DOHH2 (cell line): ENCODE data around the gene GYS1.

Experiments used
- H3F3A ChIP-seq: fragments of 200-600 bp; sonication (generic), shearing (Covaris generic); 2 replicates; pipeline ENCODE4 v1.6.0; 2016; ENCODE audit warnings: antibody characterized with exemption, mild to moderate bottlenecking; ENCODE audit not compliant: control insufficient read depth, insufficient read depth
- H3K27ac ChIP-seq: fragments of 200-600 bp; sonication (generic); 2 replicates; pipeline ENCODE4 v1.5.1; 2014; ENCODE audit warnings: low read depth, mild to moderate bottlenecking, low read length, moderate library complexity
- H3K27me3 ChIP-seq: fragments of 200-600 bp; sonication (generic); 2 replicates; pipeline ENCODE4 v1.6.1; 2014; ENCODE audit warnings: mild to moderate bottlenecking, low read length, mixed read lengths; ENCODE audit not compliant: control insufficient read depth
- H3K36me3 ChIP-seq: fragments of 200-600 bp; sonication (generic); 2 replicates; pipeline ENCODE4 v1.6.1; 2014; ENCODE audit warnings: mild to moderate bottlenecking, low read length, moderate library complexity, mixed read lengths; ENCODE audit not compliant: control insufficient read depth
- H3K4me1 ChIP-seq: fragments of 200-600 bp; sonication (generic); 2 replicates; pipeline ENCODE4 v1.6.1; 2014; ENCODE audit warnings: mild to moderate bottlenecking, low read length, mixed read lengths; ENCODE audit not compliant: control insufficient read depth
- H3K4me2 ChIP-seq: fragments of 200-600 bp; sonication (generic); 2 replicates; pipeline ENCODE4 v1.6.0; 2014; ENCODE audit warnings: mild to moderate bottlenecking, low read length, moderate library complexity
- H3K4me3 ChIP-seq: fragments of 200-600 bp; sonication (generic); 2 replicates; pipeline ENCODE4 v1.5.1; 2014; ENCODE audit warnings: mild to moderate bottlenecking, low read length, mixed read lengths
- H3K79me2 ChIP-seq: fragments of 200-600 bp; sonication (generic); 2 replicates; pipeline ENCODE4 v1.6.1; 2014; ENCODE audit warnings: mild to moderate bottlenecking, low read length, mixed read lengths; ENCODE audit not compliant: control insufficient read depth
- H3K9me2 ChIP-seq: fragments of 200-600 bp; sonication (generic); replicated peaks from 2 replicates; pipeline ENCODE4 v1.6.1; 2014; ENCODE audit warnings: mild to moderate bottlenecking, low read length, mixed read lengths; ENCODE audit not compliant: control insufficient read depth
- H3K9me3 ChIP-seq: fragments of 200-600 bp; sonication (generic); 2 replicates; pipeline ENCODE4 v1.6.1; 2014; ENCODE audit warnings: antibody characterized with exemption, low read length, mixed read lengths; ENCODE audit not compliant: control insufficient read depth, insufficient read depth
- H4K20me1 ChIP-seq: fragments of 200-600 bp; sonication (generic); 2 replicates; pipeline ENCODE4 v1.6.0; 2014; ENCODE audit warnings: low read depth, mild to moderate bottlenecking, antibody characterized with exemption, low read length, moderate library complexity; ENCODE audit not compliant: control insufficient read depth, insufficient read depth
- CTCF ChIP-seq: fragments of 200-600 bp; sonication (generic); IDR thresholded peaks from one replicate; pipeline ENCODE4 v1.5.1; 2014; ENCODE audit warnings: antibody characterized with exemption, mild to moderate bottlenecking, low read depth, low read length; ENCODE audit not compliant: poor library complexity, severe bottlenecking
- EZH2phosphoT487 ChIP-seq: fragments of 200-600 bp; sonication (generic); IDR thresholded peaks from 2 replicates; pipeline ENCODE4 v1.6.1; 2017; ENCODE audit warnings: borderline replicate concordance, mild to moderate bottlenecking, antibody characterized with exemption, low read length, moderate library complexity, mixed read lengths

GYS1 gene

GRCh38 chr19:48964205-48965039 is 28.7 kb downstream of the GYS1 start:
- Histone ChIP-seq H3K27ac (peak overlapping the region; percentile 77), H3K9me3 (no peaks in the 10 kb centered on the region), H3K4me1 (peaks cover 61% of the 10 kb centered on the region), H3K4me3 (peak overlapping the region; percentile 69), H3F3A (peaks cover 13% of the 10 kb centered on the region), H3K27me3 (no peaks in the 10 kb centered on the region), H3K4me2 (peak overlapping the region; percentile 79), H4K20me1 (no peaks in the 10 kb centered on the region), H3K9me2 (no peaks in the 10 kb centered on the region), H3K79me2 (peaks cover 30% of the 10 kb centered on the region), H3K36me3 (peaks cover 43% of the 10 kb centered on the region)
- TF ChIP-seq EZH2phosphoT487 (no peak), CTCF (no peak)

DNA sequence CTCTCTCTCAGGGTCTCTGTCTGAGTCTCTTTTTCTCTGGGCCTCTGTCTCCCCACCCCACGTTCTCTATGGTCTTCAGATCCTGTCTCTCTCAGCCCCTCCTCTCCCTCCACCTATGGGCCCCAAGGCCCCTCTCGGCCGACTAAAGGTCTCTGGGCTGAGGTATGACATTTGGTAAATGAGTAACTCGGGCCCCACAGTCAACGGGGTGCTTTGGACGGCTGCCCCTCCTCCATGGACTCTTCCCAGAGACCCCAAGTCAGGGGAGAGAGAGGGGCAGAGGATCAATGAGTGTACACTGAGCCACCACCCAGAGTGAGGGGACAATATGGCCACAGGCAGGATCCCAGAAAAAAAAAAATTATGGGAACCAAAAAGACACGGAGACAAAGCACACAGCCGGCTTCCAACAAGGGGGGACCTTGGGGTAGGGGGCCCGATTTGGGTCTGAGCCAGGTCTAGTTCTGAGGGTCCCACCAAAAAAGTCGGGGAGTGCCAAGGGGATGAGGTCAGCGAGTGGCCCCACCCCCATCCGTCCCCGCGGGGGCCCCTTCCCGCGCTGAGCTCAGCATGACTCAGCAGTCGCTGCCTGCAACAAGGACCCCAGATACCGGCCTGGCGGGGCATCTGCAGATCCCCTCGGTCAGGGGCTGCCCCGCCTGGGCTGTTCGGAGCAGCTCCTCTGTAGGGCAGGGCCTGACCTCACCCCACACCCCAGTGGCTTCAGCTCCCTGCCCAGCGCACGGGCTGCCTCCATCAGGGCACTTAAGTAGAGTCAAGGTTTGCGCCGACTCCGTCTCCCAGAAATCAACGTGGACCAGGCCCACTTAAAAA is 29.5 kb downstream of the GYS1 start:
- H3K4me2 ChIP-seq = peak overlapping the region; percentile 79
- no peaks in the 10 kb centered on the region for H3K9me2 ChIP-seq
- H3F3A ChIP-seq = peaks cover 13% of the 10 kb centered on the region
- TF ChIP-seq EZH2phosphoT487 = no peak
- TF ChIP-seq CTCF = no peak
- H3K27ac ChIP-seq = peak overlapping the region; percentile 77
- no peaks in the 10 kb centered on the region for H4K20me1 ChIP-seq
- H3K9me3 ChIP-seq = no peaks in the 10 kb centered on the region
- no peaks in the 10 kb centered on the region for H3K27me3 ChIP-seq
- peaks cover 61% of the 10 kb centered on the region for H3K4me1 ChIP-seq
- H3K79me2 ChIP-seq = peaks cover 30% of the 10 kb centered on the region
- H3K4me3 ChIP-seq = peak overlapping the region; percentile 69
- peaks cover 35% of the 10 kb centered on the region for H3K36me3 ChIP-seq

DNA sequence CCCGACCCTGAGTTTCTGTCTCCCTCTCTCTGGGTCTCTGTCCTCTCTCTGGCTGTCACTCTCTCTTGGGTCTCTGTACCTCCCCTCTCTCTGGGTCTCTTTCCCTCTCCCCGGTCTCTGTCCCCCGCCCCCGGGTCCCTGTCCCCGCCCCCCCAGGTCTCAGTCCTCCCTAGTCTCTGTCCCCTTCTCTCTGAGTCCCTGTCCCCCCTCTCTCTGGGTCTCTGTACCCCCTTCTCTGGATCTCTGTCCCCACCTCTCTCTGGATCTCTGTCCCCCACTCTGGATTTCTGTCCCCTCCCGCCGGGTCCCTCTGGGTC is 30.3 kb downstream of the GYS1 start:
- H3K9me2 ChIP-seq = no peaks in the 10 kb centered on the region
- H3K27me3 ChIP-seq = no peaks in the 10 kb centered on the region
- H3K4me3 ChIP-seq = peak overlapping the region; percentile 69
- peak overlapping the region; percentile 77 for H3K27ac ChIP-seq
- no peaks in the 10 kb centered on the region for H4K20me1 ChIP-seq
- H3F3A ChIP-seq = peaks cover 12% of the 10 kb centered on the region
- TF ChIP-seq CTCF (no peak), EZH2phosphoT487 (no peak)
- peaks cover 55% of the 10 kb centered on the region for H3K4me1 ChIP-seq
- peaks cover 31% of the 10 kb centered on the region for H3K79me2 ChIP-seq
- peaks cover 29% of the 10 kb centered on the region for H3K36me3 ChIP-seq
- H3K4me2 ChIP-seq = peak overlapping the region; percentile 79
- no peaks in the 10 kb centered on the region for H3K9me3 ChIP-seq
